ENCODE measurements around the gene TMEM117. TPM values are rescaled to one million over a fixed set of nuclear protein-coding genes. Genes with fewer than 3 reads are reported as not detected.

TMEM117 gene
- total RNA-seq = 1 to 10 TPM; 1.4 TPM

DNA sequence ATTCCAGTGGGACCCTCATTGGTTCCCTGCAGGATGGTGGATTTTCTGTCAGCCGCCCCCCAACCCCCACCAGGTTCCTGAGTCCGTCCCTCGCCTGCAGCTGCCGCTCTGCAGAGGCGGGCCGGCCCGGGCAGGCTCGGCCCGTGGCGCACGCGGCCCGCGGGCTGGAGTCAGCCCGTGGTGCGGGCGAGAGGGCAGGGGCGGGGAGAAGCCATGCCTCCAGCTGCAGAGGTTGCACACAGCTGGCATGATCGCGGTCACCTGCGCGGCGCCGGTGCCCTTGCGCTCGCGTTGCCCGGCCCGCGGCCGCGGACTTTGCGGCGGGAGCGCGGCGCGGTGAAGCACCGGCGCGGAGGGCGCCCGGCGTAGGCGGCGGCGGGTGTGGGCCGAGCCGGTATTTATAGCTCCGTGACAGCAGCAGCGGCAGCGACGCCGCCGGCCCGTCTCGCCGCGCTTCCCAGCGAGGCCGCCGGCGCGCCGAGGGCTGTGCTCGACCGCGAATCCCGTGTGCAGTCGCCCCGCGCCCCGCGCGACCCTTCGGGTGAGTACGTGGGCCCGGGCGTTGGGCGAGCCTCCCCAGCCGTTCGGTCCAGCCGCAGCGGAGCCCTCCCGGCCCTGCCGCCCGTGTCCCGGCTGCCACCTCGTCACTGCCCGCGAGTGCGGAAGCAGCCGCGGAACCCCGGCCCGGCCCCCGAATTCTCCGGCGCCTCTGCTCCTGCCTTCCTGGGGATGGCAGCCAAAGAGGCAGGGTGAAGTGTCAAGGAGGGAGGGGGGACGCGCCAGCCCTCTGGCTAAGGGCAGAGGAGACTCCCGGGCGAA, at the start of gene TMEM117:
Gene TMEM117, plus strand, starts transcription at position 426 of the 819 bp plus-strand sequence.
- H3K4me1 Mint-ChIP-seq = peaks cover 45% of the 10 kb centered on the region
- ChIA-PET CTCF (interaction anchor here (0.6 kb wide), 1 partner anchor 537 kb away, joined by 3 read pairs; no protein-coding TSS in a partner anchor), POLR2A (interaction anchor here (0.6 to 1.0 kb wide), 4 partner anchors 23 to 30 kb away, joined by 3 to 6 read pairs (median 4); partner anchors contain the start of gene TWF1)
- no peaks in the 10 kb centered on the region for H3K27me3 Mint-ChIP-seq
- H3K36me3 Mint-ChIP-seq (ENCODE audit: low read depth) = no peaks in the 10 kb centered on the region
- peak within 1 kb of the TSS; percentile 83 for H3K27ac Mint-ChIP-seq
- H3K9me3 Mint-ChIP-seq (ENCODE audit: low read depth) = no peaks in the 10 kb centered on the region
- DNase-seq (peak; percentile 69), ATAC-seq (peak; percentile 63)
- peak within 1 kb of the TSS; percentile 80 for H3K4me3 Mint-ChIP-seq
- intact Hi-C loops (cut with DNase I, micrococcal nuclease) = loop anchor here (1.0 to 2.0 kb wide), 3 partner anchors 29 to 77 kb away; partner anchors contain the start of gene TWF1 (in 2 of the 2)

DNA sequence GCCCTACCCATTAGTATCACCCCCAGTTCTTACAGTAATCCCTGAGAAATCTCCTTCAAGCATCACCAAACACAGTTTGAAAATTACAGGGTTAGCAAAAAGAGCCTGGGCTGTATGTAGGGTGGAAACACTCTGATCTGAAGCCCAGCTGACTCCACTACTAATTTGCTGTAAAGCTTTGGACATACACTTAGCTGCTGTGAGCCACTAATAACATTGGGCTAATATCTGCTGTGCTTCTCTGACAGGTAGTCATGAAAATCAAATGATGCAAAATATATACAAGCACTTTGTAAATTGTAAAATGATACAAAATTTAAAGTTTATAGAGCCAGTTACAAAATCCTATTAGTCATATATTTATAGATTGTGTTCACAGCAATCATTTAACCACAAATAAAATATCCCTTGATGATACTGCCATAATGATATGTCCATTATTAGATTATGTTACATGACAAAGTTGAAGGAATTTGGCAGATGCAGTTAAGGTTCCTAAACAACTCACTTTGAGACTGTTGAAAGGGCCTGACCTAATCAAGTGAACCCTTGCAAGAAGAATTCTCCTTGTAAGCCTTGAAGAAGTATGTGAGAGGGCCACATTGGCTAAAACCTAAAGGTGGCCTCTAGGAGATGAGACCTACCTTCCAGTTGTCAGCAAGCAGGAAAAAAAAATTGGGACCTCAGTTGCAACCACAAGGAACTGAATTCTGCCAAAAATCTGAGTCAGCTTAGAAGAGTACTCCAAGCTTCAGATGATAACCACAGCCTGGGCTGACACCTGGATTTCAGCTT, 48.8 kb upstream of the TMEM117 start:
- CTCF ChIA-PET = interaction anchor here (1.2 to 1.3 kb wide), 2 partner anchors 10 to 12 kb away, joined by 3 read pairs; no protein-coding TSS in a partner anchor
- peaks cover 15% of the 10 kb centered on the region for H3K36me3 Mint-ChIP-seq (ENCODE audit: low read depth)
- intact Hi-C loops (cut with DNase I, micrococcal nuclease) = no loop called here
- no peak for DNase-seq
- no peaks in the 10 kb centered on the region for H3K9me3 Mint-ChIP-seq (ENCODE audit: low read depth)
- POLR2A ChIA-PET = no interaction called here
- no peak overlapping the region for H3K4me3 Mint-ChIP-seq
- H3K27me3 Mint-ChIP-seq = no peaks in the 10 kb centered on the region
- no peak overlapping the region for H3K27ac Mint-ChIP-seq
- no peak for ATAC-seq
- no peaks in the 10 kb centered on the region for H3K4me1 Mint-ChIP-seq

DNA sequence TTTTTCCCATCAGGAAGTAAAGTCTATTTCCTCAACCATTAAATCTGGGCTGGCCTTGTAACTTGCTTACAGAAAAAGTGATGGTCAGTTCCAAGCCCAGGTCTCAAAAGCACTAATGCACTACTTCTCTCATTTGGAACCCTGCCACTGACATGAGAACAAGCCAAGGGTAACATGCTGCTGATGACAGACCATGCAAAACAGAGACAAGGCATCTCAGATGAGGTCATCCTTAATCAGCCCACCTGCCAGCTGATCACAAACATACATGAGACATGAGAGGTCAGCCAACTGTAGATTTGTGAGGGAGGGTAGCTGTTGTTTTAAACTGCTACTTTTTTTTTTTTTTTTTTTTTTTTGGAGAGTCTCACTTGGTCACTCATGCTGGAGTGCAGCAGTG, 45.9 kb upstream of the TMEM117 start:
- CTCF ChIA-PET = no interaction called here
- no peaks in the 10 kb centered on the region for H3K27me3 Mint-ChIP-seq

DNA sequence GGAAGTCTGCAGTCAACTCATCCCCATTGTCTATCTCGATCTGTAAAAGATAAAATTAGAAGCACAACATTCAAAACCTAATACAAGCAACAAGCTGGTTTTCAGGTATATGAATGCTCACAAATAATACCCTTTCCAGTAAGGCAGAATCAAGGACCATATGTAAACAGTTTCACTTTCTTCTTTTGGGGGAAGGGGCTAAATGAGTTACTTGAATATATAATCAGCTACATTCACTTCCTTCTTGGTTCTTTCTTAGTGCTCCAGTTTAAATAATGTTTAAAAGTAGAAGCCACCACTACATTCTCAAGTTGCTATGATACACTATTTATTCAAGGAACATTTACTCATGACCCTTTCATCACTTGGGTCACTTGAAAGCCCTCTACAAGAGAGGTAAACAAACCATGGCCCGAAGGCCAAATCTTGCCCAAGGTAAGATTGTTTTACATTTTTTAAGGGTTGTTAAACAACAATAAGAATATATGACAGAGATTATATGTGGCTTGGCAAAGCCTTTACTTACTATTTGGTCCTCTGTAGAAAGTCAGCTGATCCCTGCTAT, 40.1 kb upstream of the TMEM117 start:
- Mint-ChIP-seq H3K4me1 (peaks cover 5% of the 10 kb centered on the region), H3K27me3 (no peaks in the 10 kb centered on the region), H3K9me3 (ENCODE audit: low read depth) (no peaks in the 10 kb centered on the region), H3K27ac (peak overlapping the region; percentile 21), H3K4me3 (no peak overlapping the region), H3K36me3 (ENCODE audit: low read depth) (peaks cover 24% of the 10 kb centered on the region)
- intact Hi-C loops (cut with DNase I, micrococcal nuclease) = no loop called here
- ChIA-PET POLR2A (no interaction called here), CTCF (interaction anchor here (1.6 kb wide), 1 partner anchor 20 kb away, joined by 4 read pairs; no protein-coding TSS in a partner anchor)
- DNase-seq = no peak
- no peak for ATAC-seq

More for the DNA sequence above, 45.9 kb upstream of the TMEM117 start:
- ATAC-seq = no peak
- intact Hi-C loops (cut with DNase I, micrococcal nuclease) = no loop called here
- Mint-ChIP-seq H3K4me1 (no peaks in the 10 kb centered on the region), H3K27ac (no peak overlapping the region), H3K9me3 (ENCODE audit: low read depth) (no peaks in the 10 kb centered on the region), H3K4me3 (no peak overlapping the region), H3K36me3 (ENCODE audit: low read depth) (peaks cover 15% of the 10 kb centered on the region)
- POLR2A ChIA-PET = interaction anchor here (0.6 kb wide), 1 partner anchor 130 kb away, joined by 3 read pairs; no protein-coding TSS in a partner anchor
- DNase-seq = no peak

GRCh38 chr12:43797561-43798217, 38.2 kb upstream of the TMEM117 start:
- H3K27ac Mint-ChIP-seq = no peak overlapping the region
- H3K9me3 Mint-ChIP-seq (ENCODE audit: low read depth) = no peaks in the 10 kb centered on the region
- ChIA-PET CTCF (interaction anchor here (0.5 to 2.0 kb wide), 6 partner anchors 8 to 78 kb away, joined by 3 to 4 read pairs (median 4); no protein-coding TSS in a partner anchor), POLR2A (no interaction called here)
- intact Hi-C loops (cut with DNase I, micrococcal nuclease) = no loop called here
- H3K36me3 Mint-ChIP-seq (ENCODE audit: low read depth) = peaks cover 31% of the 10 kb centered on the region
- H3K27me3 Mint-ChIP-seq = no peaks in the 10 kb centered on the region
- no peak for DNase-seq
- ATAC-seq = peak; percentile 19
- H3K4me3 Mint-ChIP-seq = no peak overlapping the region
- peaks cover 5% of the 10 kb centered on the region for H3K4me1 Mint-ChIP-seq

DNA sequence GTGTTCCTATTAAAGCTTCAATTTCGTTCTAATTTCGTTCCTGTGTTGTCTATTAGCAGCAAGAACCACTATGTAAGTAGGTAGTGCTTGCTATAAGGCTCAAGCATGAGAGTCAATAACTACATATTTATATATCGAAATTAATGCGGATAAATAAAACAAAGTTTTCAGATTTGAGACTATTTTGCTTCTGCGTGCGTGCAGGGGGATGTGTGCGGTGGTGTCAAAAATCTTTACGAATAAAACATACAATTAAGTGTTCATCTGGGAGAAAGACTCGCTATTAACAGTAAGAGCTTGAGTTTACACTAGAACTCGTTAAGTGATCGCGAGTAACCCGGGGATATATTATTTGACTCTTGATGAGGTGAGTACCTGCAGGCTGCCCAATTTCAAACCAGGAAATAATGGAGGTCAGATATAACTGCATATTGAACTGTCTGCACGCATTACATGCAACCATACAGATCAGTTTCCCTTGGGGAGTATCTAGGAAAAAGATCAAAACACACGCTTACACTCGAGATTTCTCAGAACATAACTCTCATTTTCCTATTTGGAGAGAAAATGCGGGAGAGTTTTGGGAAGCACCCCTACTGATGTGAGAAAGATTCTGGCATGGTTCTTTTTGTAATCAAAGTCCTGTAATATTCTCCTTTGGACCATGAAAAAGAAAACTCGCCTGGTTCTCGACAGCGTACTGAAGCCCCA, 30.6 kb upstream of the TMEM117 start:
- Mint-ChIP-seq H3K27me3 (no peaks in the 10 kb centered on the region), H3K27ac (peak overlapping the region; percentile 100), H3K36me3 (ENCODE audit: low read depth) (peaks cover 17% of the 10 kb centered on the region), H3K9me3 (ENCODE audit: low read depth) (no peaks in the 10 kb centered on the region), H3K4me3 (peak overlapping the region; percentile 88), H3K4me1 (peaks cover 26% of the 10 kb centered on the region)
- DNase-seq (peak; percentile 11), ATAC-seq (peak; percentile 24)
- CTCF ChIA-PET = interaction anchor here (0.6 to 2.5 kb wide), 12 partner anchors 8 to 1408 kb away, joined by 3 to 12 read pairs (median 3); partner anchors contain the start of gene IRAK4
- POLR2A ChIA-PET = interaction anchor here (0.7 to 1.0 kb wide), 2 partner anchors 31 to 46 kb away, joined by 3 to 7 read pairs; partner anchors contain the start of genes IRAK4, PUS7L and TMEM117
- intact Hi-C loops (cut with DNase I, micrococcal nuclease) = loop anchor here (1.0 to 10.0 kb wide), 4 partner anchors 77 to 1478 kb away; partner anchors contain the start of genes PPHLN1 (in 1 of the 2) and ZCRB1 (in 1 of the 2)

DNA sequence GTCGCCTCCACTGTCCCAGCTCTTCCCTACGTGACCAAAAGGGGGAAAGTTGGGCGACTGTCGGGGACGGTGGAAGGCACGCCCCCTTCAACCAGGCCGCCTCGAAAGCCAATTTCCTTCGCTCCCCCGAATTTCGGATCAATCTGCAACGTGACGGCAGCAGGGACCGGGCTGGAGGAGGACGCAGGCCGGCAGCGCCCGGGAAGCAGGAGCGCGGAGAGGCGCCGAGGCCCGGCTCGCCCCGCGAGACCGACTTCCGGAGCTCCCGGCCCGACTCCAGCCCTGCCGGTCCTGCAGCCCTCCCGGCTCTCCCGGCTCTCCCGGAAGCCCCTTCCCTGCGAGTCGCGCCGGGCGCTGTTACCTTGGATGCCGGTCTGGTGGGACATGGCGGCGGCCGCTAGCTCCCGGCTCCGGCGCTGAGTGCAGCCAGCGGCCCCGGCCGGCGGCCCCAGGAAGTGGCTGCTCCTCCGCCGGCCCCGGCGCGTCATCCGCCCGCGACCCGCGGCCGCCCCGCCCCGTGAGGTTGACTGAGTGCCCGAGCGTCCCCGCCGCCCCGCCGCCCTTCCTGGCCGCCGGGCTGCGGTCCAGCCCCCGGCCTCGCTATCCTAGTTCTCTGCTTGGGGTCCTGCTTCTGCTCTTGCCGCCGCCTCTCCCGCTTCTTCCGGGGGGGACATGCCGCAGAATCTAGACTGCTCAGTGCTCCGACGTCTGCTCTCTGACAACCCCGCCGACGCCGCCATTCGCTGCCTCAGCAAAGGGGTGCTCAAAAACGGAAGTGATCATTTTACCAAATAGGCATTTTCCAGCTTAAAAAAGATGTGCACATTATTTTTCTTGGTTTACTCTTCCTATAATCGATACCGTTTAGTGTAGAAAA, 29.8 kb upstream of the TMEM117 start, which contains the start of gene TWF1:
Gene TWF1, minus strand, starts transcription at position 458 of the 877 bp plus-strand sequence. Its CDS starts 72 bp downstream, at position 386.
- intact Hi-C loops (cut with DNase I, micrococcal nuclease) = loop anchor here (1.0 to 10.0 kb wide), 7 partner anchors 30 to 1479 kb away; partner anchors contain the start of genes IRAK4 (in 2 of the 2), PUS7L (in 2 of the 2), TMEM117 (in 2 of the 2) and PPHLN1 (in 1 of the 2)
- Mint-ChIP-seq H3K27ac (peak within 1 kb of the TSS; percentile 100), H3K4me3 (peak within 1 kb of the TSS; percentile 88), H3K36me3 (ENCODE audit: low read depth) (peaks cover 16% of the 10 kb centered on the region), H3K4me1 (peaks cover 28% of the 10 kb centered on the region), H3K9me3 (ENCODE audit: low read depth) (no peaks in the 10 kb centered on the region), H3K27me3 (no peaks in the 10 kb centered on the region)
- POLR2A ChIA-PET = interaction anchor here (0.7 to 1.0 kb wide), 3 partner anchors 30 to 47 kb away, joined by 3 to 7 read pairs (median 3); partner anchors contain the start of genes IRAK4, PUS7L and TMEM117
- ATAC-seq (peak; percentile 94), DNase-seq (peak; percentile 93)
- CTCF ChIA-PET = interaction anchor here (0.6 to 2.5 kb wide), 10 partner anchors 9 to 1407 kb away, joined by 3 to 12 read pairs (median 4); no protein-coding TSS in a partner anchor

DNA sequence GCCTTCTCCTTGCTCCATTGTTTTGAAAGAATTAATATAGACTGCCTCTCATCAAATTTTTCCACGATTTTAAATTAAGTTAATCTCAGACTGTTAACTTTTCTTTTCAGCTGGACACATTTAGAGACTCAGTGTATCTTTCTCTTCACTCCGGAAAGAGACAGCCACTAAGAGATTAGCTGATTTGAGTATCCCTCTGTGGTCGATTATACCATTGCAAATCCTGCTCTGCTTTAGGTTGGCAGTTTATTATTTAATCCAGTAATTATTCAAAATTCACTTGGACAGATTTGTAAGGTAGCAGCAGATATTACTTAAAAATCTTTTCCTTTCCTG, 29.2 kb upstream of the TMEM117 start:
- ChIA-PET POLR2A (interaction anchor here (0.8 to 1.0 kb wide), 3 partner anchors 29 to 47 kb away, joined by 3 to 7 read pairs (median 3); partner anchors contain the start of genes IRAK4, PUS7L and TMEM117), CTCF (interaction anchor here (0.6 to 2.5 kb wide), 7 partner anchors 9 to 76 kb away, joined by 3 to 12 read pairs (median 6); no protein-coding TSS in a partner anchor)
- ATAC-seq (no peak), DNase-seq (no peak)
- intact Hi-C loops (cut with DNase I, micrococcal nuclease) = loop anchor here (1.0 to 10.0 kb wide), 6 partner anchors 30 to 1479 kb away; partner anchors contain the start of genes IRAK4 (in 2 of the 2), PUS7L (in 2 of the 2), TMEM117 (in 2 of the 2) and PPHLN1 (in 1 of the 2)
- Mint-ChIP-seq H3K9me3 (ENCODE audit: low read depth) (no peaks in the 10 kb centered on the region), H3K36me3 (ENCODE audit: low read depth) (peaks cover 15% of the 10 kb centered on the region), H3K4me3 (peak overlapping the region; percentile 88), H3K27me3 (no peaks in the 10 kb centered on the region), H3K27ac (peak overlapping the region; percentile 100), H3K4me1 (peaks cover 30% of the 10 kb centered on the region)

DNA sequence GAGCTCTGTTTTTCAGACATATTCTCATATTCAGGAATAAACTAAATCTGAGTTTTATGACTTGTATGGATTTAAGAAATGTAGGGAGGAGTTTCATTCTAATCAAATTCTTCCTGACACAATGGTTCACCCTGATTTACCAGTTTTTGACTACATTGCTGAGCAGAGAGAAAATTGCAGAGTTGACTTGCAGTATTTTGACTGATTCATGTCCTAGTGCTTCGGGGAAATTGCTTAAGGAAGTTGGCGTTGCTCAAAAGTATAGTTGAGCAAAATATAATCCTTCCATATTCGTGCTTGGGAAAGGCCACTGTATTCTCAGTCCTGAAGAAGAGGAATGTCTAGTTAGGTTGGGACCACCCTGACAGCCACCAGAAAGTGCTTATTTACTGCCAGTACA, 28.5 kb upstream of the TMEM117 start:
- CTCF ChIA-PET = interaction anchor here (0.6 to 2.5 kb wide), 6 partner anchors 9 to 75 kb away, joined by 3 to 12 read pairs (median 8); no protein-coding TSS in a partner anchor
- Mint-ChIP-seq H3K4me3 (peak overlapping the region; percentile 88), H3K4me1 (peaks cover 30% of the 10 kb centered on the region), H3K36me3 (ENCODE audit: low read depth) (peaks cover 10% of the 10 kb centered on the region), H3K27me3 (no peaks in the 10 kb centered on the region), H3K27ac (peak overlapping the region; percentile 100), H3K9me3 (ENCODE audit: low read depth) (no peaks in the 10 kb centered on the region)
- intact Hi-C loops (cut with DNase I, micrococcal nuclease) = loop anchor here (2.0 to 10.0 kb wide), 4 partner anchors 29 to 1480 kb away; partner anchors contain the start of genes PPHLN1 (in 1 of the 2), TMEM117 (in 1 of the 2) and ZCRB1 (in 1 of the 2)
- DNase-seq (no peak), ATAC-seq (no peak)
- POLR2A ChIA-PET = interaction anchor here (0.8 kb wide), 1 partner anchor 28 kb away, joined by 3 read pairs; the partner anchor contains the start of gene TMEM117

All from activated CD4-positive, alpha-beta T cell treated with anti-CD3 and anti-CD28 coated beads for 36 hours (primary cell).